Measurements from ENCODE around the gene B3GALNT2. TPM values are rescaled to one million over a fixed set of nuclear protein-coding genes. Genes with fewer than 3 reads are reported as not detected.
"Not testable (repeated sequence)": the region's sequence is repeated elsewhere in the genome, so short reads cannot be mapped to it uniquely, and the experiment has no call there.

The B3GALNT2 gene
- total and polyA plus RNA-seq, 2 of the 4 experiments (the other 2 are of a cell fraction) = 11.0 to 32.8 TPM

DNA sequence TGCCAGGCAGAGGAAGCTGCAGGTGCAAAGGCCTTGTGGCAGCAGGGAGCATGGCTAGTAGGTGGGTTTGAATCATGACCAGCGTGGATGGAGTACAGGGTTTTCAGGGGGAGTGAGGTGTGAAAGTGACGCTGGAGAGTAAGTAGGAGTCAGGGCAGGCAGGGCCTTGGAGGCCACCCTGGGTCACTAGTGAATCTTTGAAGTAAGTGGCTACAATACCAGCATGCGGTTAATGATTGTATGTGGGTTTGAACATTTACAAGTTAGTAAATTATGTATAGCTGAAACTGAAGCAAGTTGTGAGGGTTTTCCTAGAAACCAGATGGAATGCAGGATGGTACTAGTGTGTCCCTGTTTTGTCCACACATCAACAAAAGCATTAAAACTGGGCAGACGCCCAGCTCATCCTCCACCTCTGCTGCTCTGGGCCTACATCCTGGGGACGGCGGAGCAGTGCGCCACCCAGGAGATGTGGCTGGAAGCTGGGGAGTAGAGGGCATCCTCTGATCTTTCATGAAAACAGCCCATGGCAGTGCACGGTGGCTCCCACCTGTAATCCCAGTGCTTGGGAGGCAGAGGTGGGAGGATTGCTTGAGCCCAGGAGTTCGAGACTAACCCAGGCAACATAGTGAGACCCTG, 41.2 kb upstream of the B3GALNT2 start:
- 88% methylated on average over 2 of the region's 9 CpGs; no CpG with 5 or more reads in 1 of the 2 experiments for WGBS, 2 experiments (ENCODE audit: extremely low coverage in 2 of 2, insufficient read length in 1 of 2)
- intact Hi-C loops (cut with micrococcal nuclease) (no loop called here), dilution Hi-C loops (cut with HindIII; ENCODE audit: low sequenced_read_pairs, unreplicated experiment) (no loop called here), in situ Hi-C loops (cut with MboI; ENCODE audit: low sequenced_read_pairs) (no loop called here)
- H3K27me3 ChIP-seq (ENCODE audit: control insufficient read depth, insufficient read depth, low read length) = peaks cover 10% of the 10 kb centered on the region
- ATAC-seq (ENCODE audit: low read depth) (no peak), DNase-seq (no peak)
- no peaks in the 10 kb centered on the region for H3K9me1 ChIP-seq (ENCODE audit: insufficient read depth, low read length)
- ChIA-PET CTCF (no interaction called here), POLR2A (ENCODE audit: unreplicated experiment) (no interaction called here)
- no peak overlapping the region for H3K27ac ChIP-seq (ENCODE audit: insufficient read depth, low read length)
- H3K9ac ChIP-seq (ENCODE audit: low read depth, low read length) = no peak overlapping the region
- no peak overlapping the region for H2AFZ ChIP-seq (replicated peaks; ENCODE audit: low read length, poor library complexity)
- H4K5ac ChIP-seq (ENCODE audit: low read depth, low read length) = no peak overlapping the region
- H3K4me3 ChIP-seq (ENCODE audit: insufficient read depth, low read depth, low read length) = no peak overlapping the region
- H3K4me1 ChIP-seq (ENCODE audit: control insufficient read depth, insufficient read depth, low read length) = no peaks in the 10 kb centered on the region
- no peak overlapping the region for H4K91ac ChIP-seq (ENCODE audit: insufficient read depth, low read depth, low read length)
- no peak overlapping the region for H2BK5ac ChIP-seq (ENCODE audit: low read depth, low read length, poor library complexity, severe bottlenecking)
- H2BK20ac ChIP-seq (ENCODE audit: low read depth, low read length) = no peak overlapping the region
- H3K4me2 ChIP-seq (ENCODE audit: low read depth, low read length) = no peak overlapping the region
- H3K9me3 ChIP-seq (ENCODE audit: control insufficient read depth, insufficient read depth, low read length) = no peaks in the 10 kb centered on the region
- H3K79me1 ChIP-seq (ENCODE audit: low read depth in 1 of 2, low read length in 2 of 2) = no peaks in the 10 kb centered on the region
- H3K36me3 ChIP-seq (ENCODE audit: control insufficient read depth, insufficient read depth, low read length) = no peaks in the 10 kb centered on the region
- no peak overlapping the region for H2BK15ac ChIP-seq (ENCODE audit: low read depth, low read length)
- TF ChIP-seq CEBPB (IDR thresholded peaks at IDR 0.05; ENCODE audit: low read depth, low read length) (no peak), MXI1 (IDR thresholded peaks at IDR 0.05; ENCODE audit: borderline replicate concordance, low read depth, low read length) (no peak), FOS (IDR thresholded peaks at IDR 0.05; ENCODE audit: low read depth, low read length) (no peak), POLR2A (IDR thresholded peaks at IDR 0.05; ENCODE audit: low read depth, low read length) (no peak), SMC3 (IDR thresholded peaks at IDR 0.05; ENCODE audit: low read depth, low read length) (no peak), MAZ (IDR thresholded peaks at IDR 0.05; ENCODE audit: borderline replicate concordance, low read depth, low read length) (no peak), NFE2L2 (IDR thresholded peaks at IDR 0.05; ENCODE audit: low read depth, low read length) (no peak)
- no peak overlapping the region for H3K56ac ChIP-seq (ENCODE audit: extremely low read depth, insufficient read depth, low read length)
- H3K18ac ChIP-seq (ENCODE audit: low read depth, low read length) = no peak overlapping the region
- H3K4ac ChIP-seq (ENCODE audit: low read depth, low read length) = no peak overlapping the region
- H3K23ac ChIP-seq (ENCODE audit: low read depth, low read length) = no peak overlapping the region
- no peaks in the 10 kb centered on the region for H4K20me1 ChIP-seq (ENCODE audit: insufficient read depth, low read length)
- H2AK5ac ChIP-seq (ENCODE audit: low read depth, low read length) = no peak overlapping the region
- no peak overlapping the region for H2AK9ac ChIP-seq (replicated peaks; ENCODE audit: low read depth, low read length, poor library complexity)
- H4K8ac ChIP-seq (ENCODE audit: low read depth in 2 of 2, low read length in 2 of 2) = no peak overlapping the region
- no peak overlapping the region for H3K14ac ChIP-seq (replicated peaks; ENCODE audit: low read depth, low read length)
- H2BK120ac ChIP-seq (ENCODE audit: low read depth, low read length) = no peak overlapping the region
- no TSS peak for BruUV-seq (replicated peaks)

GRCh38 chr1:235542845-235543244, 38.6 kb upstream of the B3GALNT2 start:
- H3K14ac ChIP-seq (replicated peaks; ENCODE audit: low read depth, low read length); POLR2A ChIA-PET (ENCODE audit: unreplicated experiment); H2BK15ac ChIP-seq (ENCODE audit: low read depth, low read length); H3K27ac ChIP-seq (ENCODE audit: insufficient read depth, low read length); H3K4me1 ChIP-seq (ENCODE audit: control insufficient read depth, insufficient read depth, low read length); H4K8ac ChIP-seq (ENCODE audit: low read depth in 2 of 2, low read length in 2 of 2); H4K20me1 ChIP-seq (ENCODE audit: insufficient read depth, low read length); H3K36me3 ChIP-seq (ENCODE audit: control insufficient read depth, insufficient read depth, low read length); in situ Hi-C loops (cut with MboI; ENCODE audit: low sequenced_read_pairs); H3K4ac ChIP-seq (ENCODE audit: low read depth, low read length); H3K9ac ChIP-seq (ENCODE audit: low read depth, low read length); intact Hi-C loops (cut with micrococcal nuclease); H2BK5ac ChIP-seq (ENCODE audit: low read depth, low read length, poor library complexity, severe bottlenecking); H3K27me3 ChIP-seq (ENCODE audit: control insufficient read depth, insufficient read depth, low read length); H3K56ac ChIP-seq (ENCODE audit: extremely low read depth, insufficient read depth, low read length); H4K91ac ChIP-seq (ENCODE audit: insufficient read depth, low read depth, low read length); H4K5ac ChIP-seq (ENCODE audit: low read depth, low read length); H2BK20ac ChIP-seq (ENCODE audit: low read depth, low read length); H2AK5ac ChIP-seq (ENCODE audit: low read depth, low read length); H3K9me1 ChIP-seq (ENCODE audit: insufficient read depth, low read length); CTCF ChIA-PET; H3K23ac ChIP-seq (ENCODE audit: low read depth, low read length); ATAC-seq (ENCODE audit: low read depth); H3K18ac ChIP-seq (ENCODE audit: low read depth, low read length); H2BK120ac ChIP-seq (ENCODE audit: low read depth, low read length); DNase-seq; dilution Hi-C loops (cut with HindIII; ENCODE audit: low sequenced_read_pairs, unreplicated experiment); H3K4me3 ChIP-seq (ENCODE audit: insufficient read depth, low read depth, low read length); H3K4me2 ChIP-seq (ENCODE audit: low read depth, low read length); H3K79me1 ChIP-seq (ENCODE audit: low read depth in 1 of 2, low read length in 2 of 2); H2AFZ ChIP-seq (replicated peaks; ENCODE audit: low read length, poor library complexity); BruUV-seq (replicated peaks); H3K9me3 ChIP-seq (ENCODE audit: control insufficient read depth, insufficient read depth, low read length); H2AK9ac ChIP-seq (replicated peaks; ENCODE audit: low read depth, low read length, poor library complexity): not testable (repeated sequence)
- WGBS, 2 experiments (ENCODE audit: extremely low coverage in 2 of 2, insufficient read length in 1 of 2) = 100% methylated on average over 2 of the region's 7 CpGs; no CpG with 5 or more reads in 1 of the 2 experiments

All from IMR-90 (cell line).